Pulmonary artery endothelial cell (primary cell): Measurements from ENCODE around the gene COX5B. TPM values are rescaled to one million over a fixed set of nuclear protein-coding genes. Genes with fewer than 3 reads are reported as not detected.

Experiments used
- DNase-seq: peaks from one replicate; pipeline ENCODE4 v3.0.0-alpha.2; 2011; ENCODE audit warnings: low read depth, low spot score
- total RNA-seq: library from RNA; depleted of rRNA; stranded (reverse); fragments of >200 nt; gene quantifications from 2 replicates; pipeline ENCODE4 v1.2.3, GENCODE V29; 2014

COX5B gene
- total RNA-seq, 1 donor from 2014 or later: 270 TPM

DNA sequence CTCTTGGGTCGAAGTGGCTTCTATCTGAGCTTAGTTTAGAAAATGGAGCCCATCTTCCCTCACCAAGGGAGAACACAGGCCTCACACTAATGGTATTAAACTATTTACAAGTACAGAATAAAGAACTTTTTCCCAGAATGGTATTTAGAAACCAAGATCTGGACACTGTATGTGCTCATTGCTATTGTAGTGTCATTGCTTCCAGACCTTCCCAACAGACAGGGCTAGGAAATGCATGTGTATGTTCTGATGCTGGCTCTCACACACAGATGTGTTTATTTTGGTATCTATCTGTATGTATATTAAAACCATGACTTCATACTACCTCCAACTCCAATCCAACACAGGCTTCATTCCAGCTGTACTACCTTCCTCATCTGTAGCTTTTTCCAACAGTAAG, 8.0 kb downstream of the COX5B start:
- no peak for DNase-seq

GRCh38 chr2:97654309-97654708, 8.4 kb downstream of the COX5B start:
- no peak for DNase-seq

GRCh38 chr2:97654791-97655190, 8.9 kb downstream of the COX5B start:
- DNase-seq: no peak

DNA sequence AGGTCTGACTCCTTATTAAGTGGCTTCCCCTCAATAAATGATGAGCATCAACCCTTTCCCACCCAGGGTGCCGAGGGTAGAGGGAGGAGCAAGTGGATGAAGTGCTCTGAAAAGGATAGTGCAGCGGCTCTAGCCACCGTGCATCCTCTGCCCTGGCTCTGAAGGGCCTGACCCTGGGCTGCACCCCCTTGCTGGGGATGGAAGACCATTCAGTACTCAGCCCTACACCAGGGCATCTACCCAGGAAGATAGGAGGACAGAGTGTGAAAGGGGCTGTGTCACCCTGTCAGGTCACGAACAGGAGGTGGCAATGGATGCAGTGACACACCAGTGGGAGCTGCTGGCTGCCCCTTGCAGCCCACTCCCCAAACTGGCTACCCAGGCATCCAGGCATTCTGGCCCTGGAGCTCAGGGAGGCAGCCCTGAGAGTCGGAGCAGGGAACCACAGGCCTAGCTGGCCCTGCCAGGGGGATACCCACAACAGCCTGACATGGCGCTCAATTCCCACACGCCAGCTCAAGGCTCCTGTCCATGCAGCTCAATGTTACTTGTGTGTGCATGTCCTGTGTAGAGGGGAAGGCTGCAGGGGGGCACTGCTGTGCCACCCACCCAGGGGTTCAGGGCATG, 10.4 kb downstream of the COX5B start:
- no peak for DNase-seq

DNA sequence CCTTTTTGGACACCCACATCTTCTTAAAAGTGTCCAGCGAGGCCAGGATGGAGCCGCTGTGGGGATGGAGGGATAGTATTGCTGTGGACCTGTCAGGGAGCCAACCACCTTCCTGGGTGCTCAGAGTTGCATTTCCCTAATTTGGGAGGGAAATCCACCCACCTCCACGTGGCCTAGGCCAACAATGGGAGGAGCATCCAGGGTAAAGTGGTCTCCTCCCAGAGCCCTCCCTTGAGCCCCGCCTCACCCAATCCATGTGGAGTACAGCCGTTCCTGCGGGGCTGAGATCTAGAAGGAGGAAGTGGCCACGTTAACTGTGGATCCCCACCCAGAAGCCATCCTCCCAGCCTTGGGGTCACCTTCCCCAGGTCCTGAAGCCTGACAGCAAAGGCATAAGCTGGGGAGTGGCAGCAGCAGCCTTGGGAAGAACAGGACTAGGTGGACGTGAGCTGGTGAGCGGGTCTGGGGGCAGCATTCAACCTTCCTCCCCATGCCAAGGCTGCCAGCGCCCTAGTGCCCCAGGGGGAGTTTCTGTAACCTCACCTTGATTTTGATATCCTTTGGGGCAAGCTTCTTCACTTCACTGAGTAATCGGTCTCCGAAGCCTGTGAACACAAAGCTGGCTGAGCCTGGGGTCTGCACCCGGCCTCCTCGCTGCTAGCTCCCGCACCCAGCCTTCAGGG, 11.2 kb downstream of the COX5B start:
- DNase-seq: no peak

GRCh38 chr2:97657986-97658690, 12.3 kb downstream of the COX5B start:
- no peak for DNase-seq

GRCh38 chr2:97658691-97659157, 12.9 kb downstream of the COX5B start:
- no peak for DNase-seq

GRCh38 chr2:97659256-97660043, 13.6 kb downstream of the COX5B start:
- DNase-seq: no peak

GRCh38 chr2:97660044-97660774, 14.3 kb downstream of the COX5B start:
- no peak for DNase-seq

- DNase-seq: no peak
Measured at GRCh38 chr2:97660775-97661389, 15.0 kb downstream of the COX5B start.

GRCh38 chr2:97661927-97662326, 16.1 kb downstream of the COX5B start:
- no peak for DNase-seq

GRCh38 chr2:97662386-97662894, 16.6 kb downstream of the COX5B start:
- no peak for DNase-seq

DNA sequence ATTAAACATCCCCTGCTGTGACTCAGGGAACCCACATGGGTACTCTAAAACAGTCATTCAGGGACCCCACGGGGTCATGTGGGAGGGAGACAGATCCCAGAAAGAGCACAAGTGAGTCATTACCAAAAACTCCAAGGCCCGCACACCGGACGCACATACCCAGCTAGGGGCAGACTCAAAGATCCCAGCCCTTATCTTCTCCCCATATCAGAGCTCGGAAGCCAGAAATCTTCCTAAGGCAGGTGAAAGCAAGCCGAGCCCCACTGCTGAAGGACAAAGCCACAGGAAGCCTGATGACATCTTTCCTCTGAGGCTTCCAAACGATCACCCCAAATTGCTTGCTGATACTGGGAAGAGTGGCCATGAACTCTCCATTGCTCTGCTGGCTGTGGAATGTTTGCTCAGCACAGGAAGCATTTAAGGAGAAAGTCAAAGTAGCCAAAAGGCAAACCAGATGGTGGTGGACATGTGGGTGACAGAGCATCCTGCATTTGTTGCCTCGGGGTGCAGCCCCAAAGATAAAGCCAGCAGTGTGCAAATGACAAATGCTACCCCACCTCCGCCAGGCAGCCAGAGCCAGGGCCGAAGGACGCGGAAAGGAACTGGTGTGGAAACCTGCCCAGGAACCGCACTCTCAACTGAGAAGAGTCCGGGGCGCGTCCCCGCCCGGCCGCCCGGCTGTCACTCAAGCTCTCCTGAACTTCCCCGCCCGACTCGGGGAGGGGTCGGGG, 17.2 kb downstream of the COX5B start:
- DNase-seq: no peak

- no peak for DNase-seq
Measured at GRCh38 chr2:97663626-97663961, 17.7 kb downstream of the COX5B start.

- peak; percentile 96 for DNase-seq
Measured at GRCh38 chr2:97663962-97664635, 18.2 kb downstream of the COX5B start, which contains the start of gene ACTR1B. TSS of gene ACTR1B (minus strand) at chr2:97664044. CDS start at chr2:97663890, 154 bp downstream.

GRCh38 chr2:97664636-97664970, 18.7 kb downstream of the COX5B start:
- DNase-seq: no peak

DNA sequence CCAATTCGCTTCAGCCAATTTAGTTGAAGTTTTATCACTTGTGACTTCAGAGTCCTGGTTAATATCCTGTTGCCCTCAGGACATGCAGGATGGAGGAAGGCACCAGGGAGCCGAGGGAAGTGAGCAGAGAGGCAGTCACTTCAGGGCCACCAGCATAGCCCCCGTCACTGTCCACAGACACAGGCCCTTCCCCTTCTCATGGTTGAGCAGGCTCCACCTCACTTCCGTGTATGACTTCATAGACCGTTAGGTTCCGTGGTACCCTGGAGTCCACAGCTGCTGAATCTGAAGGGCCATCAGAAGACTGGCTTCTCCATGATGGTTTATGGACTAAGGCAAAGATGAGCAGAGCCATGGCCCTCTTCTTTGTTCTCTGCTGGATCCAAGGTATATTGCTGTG, 23.6 kb downstream of the COX5B start, which contains the start of gene C2orf92:
Gene C2orf92, plus strand, starts transcription at position 266 of the 400 bp plus-strand sequence. Its CDS starts 76 bp downstream, at position 342.
- no peak for DNase-seq

DNA sequence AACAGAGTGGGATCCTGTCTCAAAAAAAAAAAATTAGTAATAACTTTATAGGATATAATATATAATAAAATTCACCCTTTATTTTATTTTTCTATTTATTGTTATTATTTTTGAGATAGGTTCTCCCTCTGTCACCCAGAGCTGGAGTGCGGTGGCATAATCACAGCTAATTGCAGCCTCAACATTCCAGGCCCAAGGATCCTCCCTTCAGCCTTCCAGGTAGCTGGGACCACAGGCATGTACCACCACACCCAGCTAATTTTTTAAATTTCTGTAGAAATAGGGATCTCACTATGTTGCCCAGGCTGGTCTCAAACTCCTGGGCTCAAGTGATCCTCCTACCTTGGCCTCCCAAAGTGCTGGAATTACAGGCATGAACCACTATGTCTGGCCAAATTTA, 24.6 kb downstream of the COX5B start:
- DNase-seq: no peak

DNA sequence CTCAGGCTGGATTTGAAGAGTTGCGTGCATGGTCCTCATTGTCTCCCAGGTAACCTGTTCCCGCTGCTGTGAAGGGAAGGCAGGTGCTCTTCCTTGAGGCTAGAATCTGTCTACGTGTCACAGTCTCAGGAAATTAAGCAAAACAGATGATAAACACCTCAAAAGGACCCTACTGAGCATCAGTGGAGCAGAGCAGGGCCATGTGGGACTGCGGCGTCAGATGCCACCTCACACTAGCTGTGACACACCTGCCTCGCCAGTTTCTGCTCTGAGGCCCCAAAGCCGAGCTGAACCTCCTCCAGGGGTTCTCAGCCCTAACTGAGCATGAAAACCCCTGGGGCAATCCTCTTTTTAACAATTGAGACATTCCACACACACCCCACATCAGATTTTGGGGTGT, 25.7 kb downstream of the COX5B start:
- no peak for DNase-seq
